ENCODE measurements around the gene TRIM47.
"Not testable (repeated sequence)": the region's sequence is repeated elsewhere in the genome, so short reads cannot be mapped to it uniquely, and the experiment has no call there.

TRIM47 gene

GRCh38 chr17:75891022-75891604 lies 12.7 kb upstream of the TRIM47 start:
- H3K4me3 ChIP-seq (ENCODE audit: low read length) = no peak overlapping the region
- no peak for TF ChIP-seq CTCF (conservative IDR thresholded peaks at IDR 0.05; ENCODE audit: low read depth, low read length)
- DNase-seq (ENCODE audit: low read depth) = no peak

- no peak overlapping the region for H3K4me3 ChIP-seq (ENCODE audit: low read length)
- no peak for DNase-seq (ENCODE audit: low read depth)
- TF ChIP-seq CTCF (conservative IDR thresholded peaks at IDR 0.05; ENCODE audit: low read depth, low read length) = no peak
Measured at GRCh38 chr17:75889454-75889853, 11.1 kb upstream of the TRIM47 start.

- no peak for TF ChIP-seq CTCF (conservative IDR thresholded peaks at IDR 0.05; ENCODE audit: low read depth, low read length)
- no peak for DNase-seq (ENCODE audit: low read depth)
- no peak overlapping the region for H3K4me3 ChIP-seq (ENCODE audit: low read length)
Measured at GRCh38 chr17:75888484-75888883, 10.1 kb upstream of the TRIM47 start.

- DNase-seq (ENCODE audit: low read depth); H3K4me3 ChIP-seq (ENCODE audit: low read length): not testable (repeated sequence)
Measured at GRCh38 chr17:75885860-75886259, 7.5 kb upstream of the TRIM47 start.

- TF ChIP-seq CTCF (conservative IDR thresholded peaks at IDR 0.05; ENCODE audit: low read depth, low read length) = no peak
- DNase-seq (ENCODE audit: low read depth) = no peak
- H3K4me3 ChIP-seq (ENCODE audit: low read length) = no peak overlapping the region
Measured at GRCh38 chr17:75885431-75885830, 7.0 kb upstream of the TRIM47 start.

DNA sequence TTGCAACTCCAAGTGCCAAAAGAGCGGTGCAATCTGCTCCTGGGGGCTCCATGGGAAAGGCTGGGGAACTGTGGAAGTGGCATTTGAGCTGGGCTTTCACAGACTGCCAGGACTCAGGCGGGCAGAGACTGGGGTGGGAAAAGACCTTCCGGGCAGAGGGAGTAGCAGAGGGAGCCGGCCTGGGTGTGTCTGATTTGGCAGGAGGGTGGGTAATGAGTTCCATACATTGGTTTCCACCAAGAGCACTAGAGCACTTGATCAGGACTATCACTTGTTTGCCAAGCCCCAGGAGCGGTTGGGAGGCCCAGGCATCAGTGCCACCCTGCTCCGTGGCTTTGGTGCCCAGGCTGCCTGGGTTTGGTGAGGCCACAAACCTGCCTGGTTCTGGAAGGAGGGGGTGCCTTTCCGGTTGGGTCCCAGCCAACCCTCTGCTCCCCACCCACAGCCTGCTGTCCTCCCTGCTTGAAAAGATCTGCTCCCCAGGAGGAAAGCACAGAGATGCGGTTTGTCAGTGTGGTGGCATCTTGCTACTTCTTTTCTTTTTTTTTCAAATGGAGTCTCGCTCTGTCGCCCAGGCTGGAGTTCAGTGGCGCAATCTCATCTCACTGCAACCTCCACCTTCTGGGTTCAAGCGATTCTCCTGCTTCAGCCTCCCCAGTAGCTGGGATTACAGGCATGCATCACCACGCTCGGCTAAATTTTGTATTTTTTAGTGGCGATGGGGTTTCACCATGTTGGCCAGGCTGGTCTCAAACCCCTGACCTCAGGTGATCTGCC lies 3.5 kb upstream of the TRIM47 start:
- no peak for TF ChIP-seq CTCF (conservative IDR thresholded peaks at IDR 0.05; ENCODE audit: low read depth, low read length)
- H3K4me3 ChIP-seq (ENCODE audit: low read length) = no peak overlapping the region
- DNase-seq (ENCODE audit: low read depth) = no peak

GRCh38 chr17:75880266-75880665 lies 1.9 kb upstream of the TRIM47 start:
- no peak for TF ChIP-seq CTCF (conservative IDR thresholded peaks at IDR 0.05; ENCODE audit: low read depth, low read length)
- no peak for DNase-seq (ENCODE audit: low read depth)
- H3K4me3 ChIP-seq (ENCODE audit: low read length) = no peak overlapping the region

All from retinal pigment epithelial cell (primary cell).